ENCODE data around the gene RAD51B.
"Not testable (repeated sequence)": the region's sequence is repeated elsewhere in the genome, so short reads cannot be mapped to it uniquely, and the experiment has no call there.

Gene RAD51B

GRCh38 chr14:68426661-68427549, 607.3 kb downstream of the RAD51B start:
- DNase-seq (ENCODE audit: insufficient read length, low spot score), result no peak
- TF ChIP-seq POLR2AphosphoS5 (IDR thresholded peaks at IDR 0.05; ENCODE audit: low read depth, low read length) (no peak), SPI1 (IDR thresholded peaks at IDR 0.05; ENCODE audit: low read depth, low read length) (no peak), TAF1 (IDR thresholded peaks at IDR 0.05; ENCODE audit: low read depth, low read length) (no peak), POU2F2 (IDR thresholded peaks at IDR 0.05; ENCODE audit: low read depth, low read length) (no peak), PAX5 (IDR thresholded peaks at IDR 0.05; ENCODE audit: insufficient read depth, low read length, severe bottlenecking) (no peak), POLR2A (IDR thresholded peaks at IDR 0.05; ENCODE audit: low read depth, low read length) (no peak)
- no peak for FAIRE-seq

DNA sequence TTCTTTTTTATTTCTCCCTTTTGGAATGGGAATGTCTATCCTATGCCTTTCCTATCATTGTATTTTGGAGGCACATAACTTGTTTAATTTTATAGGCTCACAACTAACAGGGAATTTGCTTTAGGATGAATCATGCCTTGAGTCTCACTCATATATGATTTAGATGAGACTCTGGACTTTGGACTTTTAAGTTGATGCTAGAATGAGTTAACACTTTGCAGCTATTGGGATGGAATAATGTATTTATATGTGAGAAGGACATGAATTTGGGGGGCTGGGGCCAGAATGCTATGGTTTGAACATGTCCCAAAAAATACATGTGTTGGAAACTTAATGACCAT, 607.9 kb downstream of the RAD51B start:
- FAIRE-seq (peak; percentile 5), DNase-seq (ENCODE audit: insufficient read length, low spot score) (no peak)
- TF ChIP-seq TAF1 (IDR thresholded peaks at IDR 0.05; ENCODE audit: low read depth, low read length) (no peak), PAX5 (IDR thresholded peaks at IDR 0.05; ENCODE audit: insufficient read depth, low read length, severe bottlenecking) (no peak), SPI1 (IDR thresholded peaks at IDR 0.05; ENCODE audit: low read depth, low read length) (no peak), POLR2A (IDR thresholded peaks at IDR 0.05; ENCODE audit: low read depth, low read length) (no peak), POLR2AphosphoS5 (IDR thresholded peaks at IDR 0.05; ENCODE audit: low read depth, low read length) (no peak), POU2F2 (IDR thresholded peaks at IDR 0.05; ENCODE audit: low read depth, low read length) (no peak)

DNA sequence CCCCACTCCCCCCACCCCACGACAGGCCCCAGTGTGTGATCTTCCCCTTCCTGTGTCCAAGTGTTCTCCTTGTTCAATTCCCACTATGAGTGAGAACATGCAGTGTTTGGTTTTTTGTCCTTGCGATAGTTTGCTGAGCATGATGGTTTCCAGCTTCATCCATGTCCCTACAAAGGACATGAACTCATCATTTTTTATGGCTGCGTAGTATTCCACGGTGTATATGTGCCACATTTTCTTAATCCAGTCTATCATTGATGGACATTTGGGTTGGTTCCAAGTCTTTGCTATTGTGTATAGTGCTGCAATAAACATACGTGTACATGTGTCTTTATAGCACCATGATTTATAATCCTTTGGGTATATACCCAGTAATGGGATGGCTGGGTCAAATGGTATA, 609.3 kb downstream of the RAD51B start:
- DNase-seq (ENCODE audit: insufficient read length, low spot score); FAIRE-seq: not testable (repeated sequence)

GRCh38 chr14:68434173-68434572, 614.6 kb downstream of the RAD51B start:
- not testable (repeated sequence) for DNase-seq (ENCODE audit: insufficient read length, low spot score); FAIRE-seq

- not testable (repeated sequence) for FAIRE-seq
Measured at GRCh38 chr14:68435631-68436030, 616.1 kb downstream of the RAD51B start.

DNA sequence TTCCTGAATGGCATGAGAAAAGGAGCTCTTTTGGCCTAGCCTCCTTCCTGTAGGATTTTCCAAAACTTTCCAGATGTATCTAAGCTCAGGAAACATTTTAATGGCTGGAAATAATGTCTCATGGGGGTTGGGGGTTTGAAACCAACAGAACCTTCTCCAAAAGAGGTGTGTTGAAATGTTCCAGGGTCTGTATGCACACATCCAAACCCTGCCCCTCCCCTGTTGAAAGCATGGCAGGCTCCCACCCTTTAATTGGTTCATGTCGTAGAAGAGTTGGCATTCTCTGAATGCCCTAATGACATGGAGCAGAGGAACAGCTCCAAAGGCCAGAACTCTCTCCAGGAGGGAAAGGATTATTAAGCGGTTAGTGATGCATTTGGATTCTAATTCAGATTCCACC, 620.1 kb downstream of the RAD51B start:
- DNase-seq (ENCODE audit: insufficient read length, low spot score) (no peak), FAIRE-seq (no peak)
- TF ChIP-seq SPI1 (IDR thresholded peaks at IDR 0.05; ENCODE audit: low read depth, low read length) (no peak), POU2F2 (IDR thresholded peaks at IDR 0.05; ENCODE audit: low read depth, low read length) (no peak), PAX5 (IDR thresholded peaks at IDR 0.05; ENCODE audit: insufficient read depth, low read length, severe bottlenecking) (no peak), POLR2AphosphoS5 (IDR thresholded peaks at IDR 0.05; ENCODE audit: low read depth, low read length) (no peak), POLR2A (IDR thresholded peaks at IDR 0.05; ENCODE audit: low read depth, low read length) (no peak), TAF1 (IDR thresholded peaks at IDR 0.05; ENCODE audit: low read depth, low read length) (no peak)

More at GRCh38 chr14:68435631-68436030, 616.1 kb downstream of the RAD51B start:
- DNase-seq (ENCODE audit: insufficient read length, low spot score), result not testable (repeated sequence)

- no peak for FAIRE-seq
Measured at GRCh38 chr14:68440820-68441219, 621.2 kb downstream of the RAD51B start.

DNA sequence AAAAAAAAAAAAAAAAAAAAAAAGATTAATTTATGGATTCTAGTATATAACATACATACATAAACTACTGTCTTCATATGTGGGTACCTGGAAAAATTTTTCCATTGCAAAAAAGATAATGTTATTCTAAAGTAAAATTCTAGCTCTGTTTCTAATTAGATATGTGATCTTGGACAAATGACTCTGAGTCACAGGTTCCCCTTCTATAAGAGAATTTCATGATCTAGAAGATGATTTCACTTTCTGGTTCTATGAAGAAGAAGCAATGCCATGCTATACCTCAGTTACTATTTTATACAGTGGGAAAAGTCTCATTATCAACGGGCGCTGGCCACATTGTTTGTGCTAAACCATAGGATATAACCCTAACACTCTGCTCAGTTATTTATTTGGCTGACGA, 622.0 kb downstream of the RAD51B start:
- FAIRE-seq (no peak), DNase-seq (ENCODE audit: insufficient read length, low spot score) (no peak)
- no peak for TF ChIP-seq TAF1 (IDR thresholded peaks at IDR 0.05; ENCODE audit: low read depth, low read length)
- TF ChIP-seq POLR2A (IDR thresholded peaks at IDR 0.05; ENCODE audit: low read depth, low read length), result no peak
- no peak for TF ChIP-seq SPI1 (IDR thresholded peaks at IDR 0.05; ENCODE audit: low read depth, low read length)
- TF ChIP-seq PAX5 (IDR thresholded peaks at IDR 0.05; ENCODE audit: insufficient read depth, low read length, severe bottlenecking), result no peak
- TF ChIP-seq POLR2AphosphoS5 (IDR thresholded peaks at IDR 0.05; ENCODE audit: low read depth, low read length), result no peak
- no peak for TF ChIP-seq POU2F2 (IDR thresholded peaks at IDR 0.05; ENCODE audit: low read depth, low read length)

More at GRCh38 chr14:68440820-68441219, 621.2 kb downstream of the RAD51B start:
- DNase-seq (ENCODE audit: insufficient read length, low spot score), result no peak
- TF ChIP-seq TAF1 (IDR thresholded peaks at IDR 0.05; ENCODE audit: low read depth, low read length) (no peak), POU2F2 (IDR thresholded peaks at IDR 0.05; ENCODE audit: low read depth, low read length) (no peak), SPI1 (IDR thresholded peaks at IDR 0.05; ENCODE audit: low read depth, low read length) (no peak), POLR2AphosphoS5 (IDR thresholded peaks at IDR 0.05; ENCODE audit: low read depth, low read length) (no peak), PAX5 (IDR thresholded peaks at IDR 0.05; ENCODE audit: insufficient read depth, low read length, severe bottlenecking) (no peak), POLR2A (IDR thresholded peaks at IDR 0.05; ENCODE audit: low read depth, low read length) (no peak)

DNA sequence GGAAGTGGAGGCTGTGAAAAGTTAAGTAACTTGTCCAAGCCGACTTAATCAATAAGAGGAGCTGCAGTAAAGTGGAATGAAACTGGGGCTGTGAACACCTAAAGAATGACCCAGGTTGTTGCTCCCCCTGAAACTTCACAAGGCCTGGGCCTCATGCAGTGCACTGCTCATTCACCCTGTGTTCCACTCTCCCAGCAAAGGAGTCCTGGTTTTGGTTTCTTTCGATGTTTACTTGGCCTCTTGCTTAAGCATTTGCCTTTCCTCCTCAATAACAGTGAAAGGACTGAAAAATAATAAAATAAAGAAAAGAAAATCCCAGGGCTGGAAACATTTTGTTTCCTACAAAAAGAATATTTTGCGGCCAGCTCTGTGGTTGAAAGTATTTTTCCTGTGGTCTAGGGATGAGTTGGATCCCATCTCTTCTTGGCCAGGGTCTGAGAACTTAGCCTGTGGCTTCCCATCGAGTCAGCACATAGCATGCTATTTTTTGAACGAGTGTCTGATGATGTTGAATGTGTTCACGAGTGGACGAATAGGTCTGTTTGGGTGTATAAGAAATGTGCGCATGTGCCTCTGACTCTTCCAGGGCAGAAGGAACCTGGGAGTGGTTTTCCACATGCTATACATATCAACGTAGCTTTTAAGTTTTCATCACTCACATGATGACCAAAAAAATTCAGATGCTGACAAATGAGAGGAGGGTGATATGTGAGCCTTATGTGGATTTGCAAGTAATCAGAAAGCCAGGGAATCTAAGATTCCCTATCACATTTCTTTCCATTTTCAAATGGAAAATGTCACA, 623.5 kb downstream of the RAD51B start:
- FAIRE-seq (no peak), DNase-seq (ENCODE audit: insufficient read length, low spot score) (no peak)
- TF ChIP-seq POU2F2 (IDR thresholded peaks at IDR 0.05; ENCODE audit: low read depth, low read length), result no peak
- TF ChIP-seq PAX5 (IDR thresholded peaks at IDR 0.05; ENCODE audit: insufficient read depth, low read length, severe bottlenecking), result no peak
- TF ChIP-seq POLR2A (IDR thresholded peaks at IDR 0.05; ENCODE audit: low read depth, low read length), result no peak
- no peak for TF ChIP-seq POLR2AphosphoS5 (IDR thresholded peaks at IDR 0.05; ENCODE audit: low read depth, low read length)
- TF ChIP-seq TAF1 (IDR thresholded peaks at IDR 0.05; ENCODE audit: low read depth, low read length), result no peak
- no peak for TF ChIP-seq SPI1 (IDR thresholded peaks at IDR 0.05; ENCODE audit: low read depth, low read length)

All from GM12891 (cell line).